Body of pancreas (tissue), 4 donors: Measurements from ENCODE around the gene INHBC.

Experiments
- CTCF ChIP-seq, 7 experiments: fragments of 450-650 bp in 4 of 7; fragments of 200-600 bp in 3 of 7; sonication (generic) in 3 of 7; IDR thresholded peaks; one replicate each; pipeline ENCODE4 v1.5.1; 2016 to 2019; ENCODE audit warnings: antibody characterized with exemption in 7 of 7
- POLR2A ChIP-seq, 3 donors: fragments of 450-650 bp; IDR thresholded peaks; one replicate each; pipeline ENCODE4 v1.6.1; 2016; ENCODE audit warnings: antibody characterized with exemption in 3 of 3, mild to moderate bottlenecking in 2 of 3

- TF ChIP-seq POLR2A (IDR thresholded peaks at IDR 0.05) = peak in 1 of 3 donors; percentile 9
- no peak for TF ChIP-seq CTCF (IDR thresholded peaks at IDR 0.05)
Measured at GRCh38 chr12:57479376-57480115, 45.0 kb downstream of the INHBC start, which contains the start of gene ARHGAP9.
